GM12891 (cell line): Measurements from ENCODE around the gene NLRP10.

Source experiments
- DNase-seq: peaks from one replicate; pipeline ENCODE4 v3.0.0; 2011; ENCODE audit warnings: low spot score; ENCODE audit not compliant: insufficient read length
- FAIRE-seq: peaks from 2 replicates; lab custom pipeline; 2011; peaks lifted over from hg19 to GRCh38; lab: Jason Lieb, UNC
- PAX5 ChIP-seq: IDR thresholded peaks from 2 replicates; pipeline ENCODE4 v1.6.1; 2011; ENCODE audit warnings: low read length, moderate library complexity, mild to moderate bottlenecking; ENCODE audit not compliant: insufficient read depth, severe bottlenecking
- POLR2A ChIP-seq: IDR thresholded peaks from 2 replicates; pipeline ENCODE4 v1.6.1; 2011; ENCODE audit warnings: low read depth, low read length, control low read depth
- POLR2AphosphoS5 ChIP-seq: IDR thresholded peaks from 2 replicates; pipeline ENCODE4 v1.6.1; 2011; ENCODE audit warnings: low read depth, low read length, control low read depth
- POU2F2 ChIP-seq: IDR thresholded peaks from 2 replicates; pipeline ENCODE4 v1.6.1; 2011; ENCODE audit warnings: low read depth, mild to moderate bottlenecking, control low read depth, low read length, moderate library complexity
- SPI1 ChIP-seq: IDR thresholded peaks from 2 replicates; pipeline ENCODE4 v1.6.1; 2011; ENCODE audit warnings: low read depth, low read length, control low read depth
- TAF1 ChIP-seq: IDR thresholded peaks from 2 replicates; pipeline ENCODE4 v1.6.1; 2011; ENCODE audit warnings: low read depth, low read length, control low read depth

The NLRP10 gene

GRCh38 chr11:7977232-7977917, 12.1 kb upstream of the NLRP10 start:
- no peak for TF ChIP-seq POLR2AphosphoS5
- TF ChIP-seq TAF1, result no peak
- TF ChIP-seq PAX5, result no peak
- TF ChIP-seq POU2F2, result no peak
- TF ChIP-seq POLR2A, result no peak
- no peak for TF ChIP-seq SPI1
- DNase-seq, result no peak
- FAIRE-seq, result no peak

DNA sequence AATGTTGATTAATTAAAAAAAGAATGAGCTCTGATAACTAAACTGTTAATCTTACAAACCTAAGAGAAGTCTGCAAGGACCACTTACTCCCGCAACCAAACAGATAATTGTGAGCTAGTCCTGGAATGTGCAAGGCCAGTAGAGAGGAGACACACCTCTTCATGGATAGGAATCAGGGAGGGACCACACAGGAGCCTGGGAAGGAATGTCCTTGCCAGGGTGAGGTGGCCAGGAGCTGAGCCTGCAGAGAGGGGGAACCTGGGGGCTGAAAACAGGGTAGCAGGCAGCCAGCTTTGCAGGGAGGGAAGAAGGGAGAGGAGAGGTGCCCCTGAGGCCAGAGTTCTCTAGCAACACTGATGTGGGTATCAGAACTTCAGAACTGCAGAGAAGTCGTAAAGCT, 9.4 kb upstream of the NLRP10 start:
- DNase-seq, result no peak
- no peak for FAIRE-seq
- no peak for TF ChIP-seq POLR2AphosphoS5
- no peak for TF ChIP-seq POU2F2
- TF ChIP-seq SPI1, result no peak
- no peak for TF ChIP-seq POLR2A
- TF ChIP-seq PAX5, result no peak
- TF ChIP-seq TAF1, result no peak

DNA sequence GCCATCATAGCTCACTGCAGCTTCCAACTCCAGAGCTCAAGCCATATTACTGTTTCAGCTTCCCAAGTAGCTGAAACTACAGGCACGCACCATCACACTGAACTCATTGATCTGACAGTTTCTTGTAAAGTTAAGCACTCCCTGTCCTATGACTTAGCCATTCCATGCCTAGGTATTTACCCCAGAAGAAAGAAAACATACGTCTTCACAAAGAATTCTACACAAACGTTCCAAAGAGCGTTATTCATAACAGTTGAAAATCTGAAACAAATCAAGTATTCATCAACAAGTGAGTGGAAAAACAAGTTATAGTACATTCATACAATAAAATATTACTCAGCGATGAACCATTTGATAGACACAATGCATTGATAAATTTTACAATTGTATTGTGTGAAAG, 7.8 kb upstream of the NLRP10 start:
- no peak for TF ChIP-seq POU2F2
- TF ChIP-seq SPI1, result no peak
- TF ChIP-seq POLR2AphosphoS5, result no peak
- TF ChIP-seq TAF1, result no peak
- TF ChIP-seq PAX5, result no peak
- TF ChIP-seq POLR2A, result no peak
- DNase-seq (no peak), FAIRE-seq (no peak)

- no peak for FAIRE-seq
- TF ChIP-seq POU2F2, result no peak
- TF ChIP-seq PAX5, result no peak
- no peak for TF ChIP-seq POLR2AphosphoS5
- TF ChIP-seq SPI1, result no peak
- TF ChIP-seq POLR2A, result no peak
- no peak for TF ChIP-seq TAF1
- DNase-seq, result no peak
Measured at GRCh38 chr11:7971846-7972245, 6.6 kb upstream of the NLRP10 start.

- FAIRE-seq, result no peak
- DNase-seq, result no peak
- TF ChIP-seq PAX5, result no peak
- no peak for TF ChIP-seq POLR2AphosphoS5
- no peak for TF ChIP-seq POLR2A
- TF ChIP-seq TAF1, result no peak
- TF ChIP-seq SPI1, result no peak
- TF ChIP-seq POU2F2, result no peak
Measured at GRCh38 chr11:7969756-7970646, 4.8 kb upstream of the NLRP10 start.

- no peak for DNase-seq
- TF ChIP-seq POU2F2 (no peak), SPI1 (no peak), POLR2AphosphoS5 (no peak), TAF1 (no peak), PAX5 (no peak), POLR2A (no peak)
- FAIRE-seq, result no peak
Measured at GRCh38 chr11:7968686-7969085, 3.4 kb upstream of the NLRP10 start.

DNA sequence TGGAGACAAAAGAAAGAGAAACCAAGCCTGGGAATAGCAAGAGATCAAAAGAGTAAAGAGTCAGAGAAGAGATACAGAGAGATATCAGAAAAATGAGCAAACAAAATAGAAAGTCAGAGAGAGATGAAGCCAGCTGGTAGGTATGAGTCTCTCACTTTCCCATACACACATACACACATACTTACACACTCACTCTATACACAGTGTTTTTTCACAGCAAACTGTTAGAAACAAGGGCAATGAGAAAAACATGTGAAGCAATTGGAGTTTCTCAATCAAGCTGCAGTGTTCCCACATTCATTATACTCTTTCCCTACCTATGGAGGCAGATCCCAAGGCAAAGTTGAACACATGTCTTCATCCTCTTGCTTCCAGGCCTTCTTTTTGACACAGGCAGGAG, 2.6 kb upstream of the NLRP10 start:
- DNase-seq, result no peak
- TF ChIP-seq POU2F2 (no peak), POLR2A (no peak), POLR2AphosphoS5 (no peak), TAF1 (no peak), SPI1 (no peak), PAX5 (no peak)
- no peak for FAIRE-seq

DNA sequence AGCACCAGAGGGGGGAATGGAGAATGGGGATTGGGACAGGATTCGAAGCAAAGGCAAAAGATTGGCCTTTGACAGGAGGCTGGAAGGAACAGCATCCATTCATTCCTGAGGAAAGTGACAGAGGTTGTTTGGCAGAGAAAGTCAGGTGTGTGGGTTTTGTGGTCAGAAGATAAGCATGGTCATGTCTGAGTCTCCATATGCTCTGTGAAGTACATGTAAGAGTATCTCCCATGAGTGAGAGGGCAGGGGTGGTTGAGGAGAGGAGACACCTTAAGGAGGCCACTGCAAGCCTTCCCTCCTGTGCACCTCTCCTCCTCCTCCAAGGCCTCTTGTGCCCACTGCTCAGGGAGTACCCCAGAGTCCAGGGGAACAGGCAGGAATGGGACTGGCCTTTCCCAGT, 1.9 kb upstream of the NLRP10 start:
- no peak for FAIRE-seq
- TF ChIP-seq POLR2A, result no peak
- DNase-seq, result no peak

GRCh38 chr11:7964873-7965272, 374 bp downstream of the NLRP10 start:
- FAIRE-seq (no peak), DNase-seq (no peak)
- TF ChIP-seq POU2F2, result no peak
- TF ChIP-seq SPI1, result no peak
- no peak for TF ChIP-seq POLR2A
- TF ChIP-seq PAX5, result no peak
- no peak for TF ChIP-seq TAF1
- TF ChIP-seq POLR2AphosphoS5, result no peak

DNA sequence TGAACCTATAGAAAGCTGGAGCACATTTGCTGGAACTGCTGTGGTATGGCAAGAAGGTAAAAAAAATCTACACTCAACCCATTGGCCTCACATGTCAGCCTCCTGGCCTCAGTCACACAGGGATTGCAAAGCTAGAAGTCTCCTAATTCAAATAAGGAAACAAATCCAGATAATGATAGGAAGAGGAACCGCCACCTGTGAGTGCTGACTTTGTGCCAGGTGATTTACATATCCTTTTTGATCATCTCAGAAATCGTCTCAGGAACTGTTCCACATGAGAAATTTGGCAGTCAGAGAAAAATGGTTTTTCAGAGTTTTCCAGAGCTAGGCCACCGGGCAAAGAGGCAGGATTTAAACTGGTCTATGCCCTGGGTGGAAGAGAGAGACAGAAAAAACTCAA, 986 bp downstream of the NLRP10 start:
- DNase-seq (no peak), FAIRE-seq (no peak)
- TF ChIP-seq POU2F2 (no peak), SPI1 (no peak), PAX5 (no peak), POLR2A (no peak), POLR2AphosphoS5 (no peak), TAF1 (no peak)
